DND-41 (cell line): Measurements from ENCODE around the gene MSI2.

Experiments used
- ATAC-seq: fragments of 200-7000 bp; cut with Tn5 transposase; 3 replicates; pipeline ENCODE4 v1.9.1; 2021; ENCODE audit warnings: low read depth; ENCODE audit not compliant: insufficient read depth
- DNase-seq: peaks from one replicate; pipeline ENCODE4 v3.0.0-alpha.2; 2020
- H2AFZ ChIP-seq: 2 replicates; pipeline ENCODE4 v1.6.0; 2012; ENCODE audit warnings: low read depth, low read length
- H3K27ac ChIP-seq: 2 replicates; pipeline ENCODE4 v1.5.1; 2012; ENCODE audit warnings: low read length, inconsistent platforms
- H3K27me3 ChIP-seq: fragments of 200-600 bp; sonication (generic); 2 replicates; pipeline ENCODE4 v1.6.0; 2012; ENCODE audit warnings: low read length, mild to moderate bottlenecking, inconsistent platforms; ENCODE audit not compliant: insufficient read depth, poor library complexity
- H3K36me3 ChIP-seq: 2 replicates; pipeline ENCODE4 v1.5.1; 2012; ENCODE audit warnings: low read length, inconsistent platforms; ENCODE audit not compliant: insufficient read depth
- H3K4me1 ChIP-seq: 2 replicates; pipeline ENCODE4 v1.5.1; 2012; ENCODE audit warnings: mild to moderate bottlenecking, low read length; ENCODE audit not compliant: insufficient read depth
- H3K4me2 ChIP-seq: 2 replicates; pipeline ENCODE4 v1.6.0; 2012; ENCODE audit warnings: mild to moderate bottlenecking, moderate library complexity, low read length, inconsistent platforms; ENCODE audit not compliant: insufficient read depth
- H3K4me3 ChIP-seq, 2 experiments: fragments of 200-600 bp in 1 of 2; shearing (Covaris generic) in 1 of 2; 2 replicates each; pipeline ENCODE4 v1.5.1; 2012 to 2016; ENCODE audit warnings: inconsistent platforms in 2 of 2, low read length in 2 of 2, mild to moderate bottlenecking in 2 of 2, low read depth in 1 of 2, moderate library complexity in 1 of 2
- H3K79me2 ChIP-seq: 2 replicates; pipeline ENCODE4 v1.6.0; 2012; ENCODE audit warnings: low read length, inconsistent platforms; ENCODE audit not compliant: insufficient read depth
- H3K9ac ChIP-seq: 2 replicates; pipeline ENCODE4 v1.6.0; 2012; ENCODE audit warnings: low read depth, mild to moderate bottlenecking, inconsistent platforms, low read length, moderate library complexity
- H3K9me3 ChIP-seq: 2 replicates; pipeline ENCODE4 v1.5.1; 2012; ENCODE audit warnings: low read length, moderate library complexity, mild to moderate bottlenecking, inconsistent platforms; ENCODE audit not compliant: insufficient read depth, severe bottlenecking
- H4K20me1 ChIP-seq: 2 replicates; pipeline ENCODE4 v1.6.0; 2012; ENCODE audit warnings: low read length; ENCODE audit not compliant: insufficient read depth
- CTCF ChIP-seq: IDR thresholded peaks from 2 replicates; pipeline ENCODE4 v1.5.1; 2012; ENCODE audit warnings: borderline replicate concordance, low read length, moderate library complexity, mild to moderate bottlenecking; ENCODE audit not compliant: poor library complexity, severe bottlenecking; ENCODE audit errors: extremely low read depth
- EZH2 ChIP-seq: IDR thresholded peaks from 3 replicates; pipeline ENCODE4 v1.6.1; 2012; ENCODE audit warnings: borderline replicate concordance, low read depth, mild to moderate bottlenecking, moderate library complexity, low read length, inconsistent platforms; ENCODE audit not compliant: severe bottlenecking

The MSI2 gene

GRCh38 chr17:57370619-57371018, 114.3 kb downstream of the MSI2 start:
- Histone ChIP-seq H3K9ac (no peak overlapping the region), H3K9me3 (no peaks in the 10 kb centered on the region), H3K79me2 (peaks cover 100% of the 10 kb centered on the region), H3K4me1 (peaks cover 20% of the 10 kb centered on the region), H3K36me3 (peaks cover 74% of the 10 kb centered on the region), H3K27me3 (no peaks in the 10 kb centered on the region), H3K4me2 (no peak overlapping the region), H2AFZ (no peak overlapping the region), H4K20me1 (peaks cover 56% of the 10 kb centered on the region), H3K27ac (peak overlapping the region; percentile 37), H3K4me3 (no peak overlapping the region)
- DNase-seq, result no peak
- TF ChIP-seq CTCF, result no peak
- no peak for ATAC-seq

- H3K4me3 ChIP-seq, result no peak overlapping the region
- no peaks in the 10 kb centered on the region for H3K27me3 ChIP-seq
- H3K36me3 ChIP-seq, result peaks cover 72% of the 10 kb centered on the region
- peaks cover 99% of the 10 kb centered on the region for H3K79me2 ChIP-seq
- peaks cover 13% of the 10 kb centered on the region for H3K4me1 ChIP-seq
- no peak overlapping the region for H3K4me2 ChIP-seq
- DNase-seq, result no peak
- ATAC-seq, result no peak
- no peaks in the 10 kb centered on the region for H3K9me3 ChIP-seq
- no peak overlapping the region for H3K9ac ChIP-seq
- TF ChIP-seq CTCF (no peak), EZH2 (no peak)
- no peak overlapping the region for H3K27ac ChIP-seq
- H4K20me1 ChIP-seq, result peaks cover 53% of the 10 kb centered on the region
- H2AFZ ChIP-seq, result no peak overlapping the region
Observed at GRCh38 chr17:57372156-57372555, 115.8 kb downstream of the MSI2 start.

GRCh38 chr17:57373048-57373447, 116.7 kb downstream of the MSI2 start:
- ATAC-seq (no peak), DNase-seq (no peak)
- Histone ChIP-seq H3K9me3 (no peaks in the 10 kb centered on the region), H4K20me1 (peaks cover 48% of the 10 kb centered on the region), H3K4me2 (no peak overlapping the region), H3K36me3 (peaks cover 73% of the 10 kb centered on the region), H3K27ac (peak overlapping the region; percentile 45; the same call in 1 of the 2 replicates), H3K4me1 (peaks cover 11% of the 10 kb centered on the region), H3K27me3 (no peaks in the 10 kb centered on the region), H3K9ac (no peak overlapping the region), H3K4me3 (no peak overlapping the region), H2AFZ (no peak overlapping the region), H3K79me2 (peaks cover 98% of the 10 kb centered on the region)
- TF ChIP-seq CTCF (no peak), EZH2 (no peak)

- Histone ChIP-seq H3K79me2 (peaks cover 98% of the 10 kb centered on the region), H3K4me1 (peaks cover 9% of the 10 kb centered on the region), H2AFZ (no peak overlapping the region), H3K4me2 (no peak overlapping the region), H3K9ac (no peak overlapping the region), H3K4me3 (no peak overlapping the region), H3K27me3 (no peaks in the 10 kb centered on the region), H3K27ac (peak overlapping the region; percentile 45), H4K20me1 (peaks cover 51% of the 10 kb centered on the region), H3K9me3 (no peaks in the 10 kb centered on the region), H3K36me3 (peaks cover 78% of the 10 kb centered on the region)
- no peak for TF ChIP-seq CTCF
- DNase-seq (no peak), ATAC-seq (no peak)
Observed at GRCh38 chr17:57373756-57374155, 117.4 kb downstream of the MSI2 start.
